GM21717 (cell line): Measurements from ENCODE around the gene HCAR3.
"Not testable (repeated sequence)": the region's sequence is repeated elsewhere in the genome, so short reads cannot be mapped to it uniquely, and the experiment has no call there.

ENCODE experiments used
- ATAC-seq: cut with Tn5 transposase; IDR thresholded peaks from one replicate; pipeline ENCODE4 v1.9.1; 2021; ENCODE audit warnings: mild to moderate bottlenecking, moderate library complexity; ENCODE audit not compliant: unreplicated experiment

The HCAR3 gene

DNA sequence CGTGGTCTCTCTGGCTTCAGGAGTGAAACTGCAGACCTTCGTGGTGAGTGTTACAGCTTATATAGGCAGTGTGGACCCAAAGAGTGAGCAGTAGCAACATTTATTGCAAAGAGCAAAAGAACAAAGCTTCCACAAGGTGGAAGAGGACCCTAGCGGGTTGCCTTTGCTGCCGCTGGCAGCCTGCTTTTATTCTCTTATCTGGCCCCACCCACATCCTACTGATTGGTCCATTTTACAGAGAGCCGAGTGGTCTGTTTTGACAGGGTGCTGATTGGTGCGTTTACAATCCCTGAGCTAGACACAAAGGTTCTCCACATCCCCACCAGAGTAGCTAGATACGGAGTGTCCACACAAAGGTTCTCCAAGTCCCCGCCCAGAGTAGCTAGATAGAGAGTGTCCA, 40.6 kb downstream of the HCAR3 start:
- ATAC-seq = not testable (repeated sequence)

DNA sequence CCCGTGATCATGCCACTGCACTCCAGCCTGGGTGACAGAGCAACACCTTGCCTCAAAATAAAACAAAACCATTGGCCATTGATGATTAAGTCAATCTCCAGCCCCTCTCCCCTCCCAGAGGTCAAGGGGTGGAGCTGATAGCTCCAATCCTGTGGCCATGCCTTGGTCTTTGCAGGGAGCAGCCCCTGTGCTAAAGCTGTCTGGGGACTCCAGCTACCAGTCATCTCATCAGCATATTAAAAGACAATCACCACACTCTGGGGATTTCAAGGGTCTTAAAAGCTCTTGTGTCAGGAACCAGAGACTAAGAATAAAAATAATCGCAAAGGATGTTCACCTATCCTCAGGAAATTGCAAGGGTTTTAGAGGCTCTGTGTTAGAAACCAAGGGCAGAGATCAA, 44.1 kb downstream of the HCAR3 start:
- no peak for ATAC-seq

DNA sequence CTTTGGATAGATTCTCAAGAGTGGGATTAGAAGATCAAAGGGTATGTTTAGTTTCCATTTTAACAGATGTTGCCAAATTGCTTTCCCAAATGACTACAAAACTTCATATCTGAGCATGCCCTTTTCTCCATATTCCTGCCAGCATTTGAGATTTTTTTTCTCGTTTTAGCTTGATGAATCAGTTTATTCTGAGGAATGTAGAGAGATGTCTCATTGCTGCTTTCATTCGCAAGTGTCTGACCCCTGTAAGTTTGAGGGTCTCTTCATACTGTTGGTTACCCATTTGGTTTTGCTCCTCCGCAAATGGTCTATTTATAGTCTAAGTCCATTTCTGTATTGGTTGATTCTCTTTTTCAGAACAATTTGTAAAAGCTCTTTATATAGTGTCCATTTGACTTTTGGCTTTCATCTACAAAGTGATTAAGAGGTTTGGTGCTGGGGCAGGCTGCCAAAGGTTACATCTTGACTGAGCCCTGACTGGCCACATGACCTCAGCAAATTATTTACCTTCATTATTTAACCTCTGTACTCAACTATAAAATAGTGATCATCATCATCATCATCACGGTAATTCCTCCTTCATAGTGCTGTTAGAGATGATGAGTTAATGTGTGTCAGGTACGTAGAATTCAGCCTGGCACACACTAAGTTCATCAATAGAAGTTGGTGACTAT, 47.1 kb downstream of the HCAR3 start:
- no peak for ATAC-seq

DNA sequence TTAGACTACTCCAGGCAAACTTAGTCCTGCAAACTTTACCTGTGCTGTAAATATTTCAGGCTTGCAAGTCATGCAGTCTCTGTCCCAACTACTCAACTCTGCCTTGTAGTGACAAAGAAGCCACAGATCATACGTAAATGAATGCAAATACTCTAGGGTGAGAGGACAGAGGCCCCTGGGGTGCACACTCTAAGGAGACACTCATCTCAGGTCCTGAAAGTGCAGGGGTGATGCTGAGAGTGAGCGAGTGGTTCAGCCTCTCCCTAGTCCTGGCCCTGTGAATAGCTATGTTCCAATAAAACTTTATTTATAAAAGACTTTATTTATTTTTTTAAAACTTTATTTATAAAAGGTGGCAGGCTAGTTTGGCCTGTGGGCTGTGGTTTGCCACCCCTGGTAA, 48.3 kb downstream of the HCAR3 start:
- no peak for ATAC-seq

DNA sequence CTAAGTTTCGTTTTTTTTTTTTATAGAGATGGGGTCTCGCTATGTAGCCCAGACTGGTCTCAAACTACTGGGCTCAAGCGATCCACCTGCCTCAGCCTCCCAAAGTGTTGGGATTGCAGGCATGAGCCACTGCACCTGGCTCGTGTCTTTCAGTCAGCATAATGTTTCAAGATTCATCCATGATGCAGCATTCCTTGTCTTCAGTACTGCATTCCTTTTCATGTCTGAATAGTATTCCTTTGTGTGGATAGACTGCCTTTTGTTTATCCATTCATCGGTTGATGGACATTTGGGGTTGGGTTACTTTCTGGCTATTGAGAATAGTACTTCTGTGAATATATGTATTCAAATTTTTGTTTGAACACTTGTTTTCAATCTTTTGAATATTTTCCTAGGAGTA, 50.9 kb downstream of the HCAR3 start:
- ATAC-seq = no peak

DNA sequence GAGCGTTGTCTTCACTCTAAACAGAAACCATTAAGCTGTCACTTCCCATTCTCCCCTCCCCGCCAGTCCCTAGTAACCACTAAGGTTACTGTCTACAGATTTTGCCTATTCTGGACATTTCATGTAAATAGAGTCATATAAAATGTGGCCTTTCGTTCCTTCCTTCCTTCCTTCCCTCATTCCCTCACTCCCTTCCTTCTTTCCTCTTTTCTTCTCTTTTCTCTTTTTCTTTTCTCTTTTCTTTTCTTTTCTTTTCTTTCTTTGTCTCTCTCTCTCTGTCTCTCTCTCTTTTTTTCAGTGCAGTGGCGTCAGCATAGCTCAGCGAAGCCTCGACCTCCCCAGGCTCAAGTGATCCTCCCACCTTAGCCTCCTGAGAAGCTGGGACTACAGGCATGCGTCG, 51.3 kb downstream of the HCAR3 start:
- no peak for ATAC-seq
